ENCODE measurements around the gene AGRP.
A peak's percentile ranks its signal among the peaks of the same experiment; 100 is the strongest.

The AGRP gene

GRCh38 chr16:67444259-67445125 is 38.9 kb downstream of the AGRP start:
- DNase-seq = no peak

- DNase-seq = no peak
Measured at GRCh38 chr16:67443265-67443664, 40.1 kb downstream of the AGRP start.

- DNase-seq = no peak
Measured at GRCh38 chr16:67442581-67443255, 40.6 kb downstream of the AGRP start.

- DNase-seq = no peak
Measured at GRCh38 chr16:67441907-67442306, 41.4 kb downstream of the AGRP start.

GRCh38 chr16:67441271-67441753 is 42.0 kb downstream of the AGRP start:
- DNase-seq = peak; percentile 13

GRCh38 chr16:67438824-67439393 is 44.4 kb downstream of the AGRP start:
- DNase-seq = no peak

GRCh38 chr16:67438098-67438791 is 45.1 kb downstream of the AGRP start:
- no peak for DNase-seq

- no peak for DNase-seq
Measured at GRCh38 chr16:67437513-67437912, 45.8 kb downstream of the AGRP start.

GRCh38 chr16:67436640-67437193 is 46.6 kb downstream of the AGRP start:
- no peak for DNase-seq

GRCh38 chr16:67435758-67436164 is 47.6 kb downstream of the AGRP start:
- no peak for DNase-seq

GRCh38 chr16:67433131-67433719 is 50.1 kb downstream of the AGRP start:
- no peak for DNase-seq

Data from NCI-H1436 (cell line).